HL-60 (cell line): ENCODE data around the gene GJB5.

Experiments used
- POLR2AphosphoS5 ChIP-seq: IDR thresholded peaks from 2 replicates; pipeline ENCODE4 v1.6.1; 2012; ENCODE audit warnings: low read depth
- TF ChIP-seq, protein P1 (sequence below): IDR thresholded peaks from one replicate; pipeline ENCODE4 v1.5.1; 2011; ENCODE audit warnings: low read length, control low read depth, inconsistent platforms; ENCODE audit not compliant: insufficient read depth

GRCh38 chr1:34743775-34744174 lies 11.1 kb upstream of the GJB5 start:
- TF ChIP-seq POLR2AphosphoS5: no peak
- TF ChIP-seq, protein P1, sequence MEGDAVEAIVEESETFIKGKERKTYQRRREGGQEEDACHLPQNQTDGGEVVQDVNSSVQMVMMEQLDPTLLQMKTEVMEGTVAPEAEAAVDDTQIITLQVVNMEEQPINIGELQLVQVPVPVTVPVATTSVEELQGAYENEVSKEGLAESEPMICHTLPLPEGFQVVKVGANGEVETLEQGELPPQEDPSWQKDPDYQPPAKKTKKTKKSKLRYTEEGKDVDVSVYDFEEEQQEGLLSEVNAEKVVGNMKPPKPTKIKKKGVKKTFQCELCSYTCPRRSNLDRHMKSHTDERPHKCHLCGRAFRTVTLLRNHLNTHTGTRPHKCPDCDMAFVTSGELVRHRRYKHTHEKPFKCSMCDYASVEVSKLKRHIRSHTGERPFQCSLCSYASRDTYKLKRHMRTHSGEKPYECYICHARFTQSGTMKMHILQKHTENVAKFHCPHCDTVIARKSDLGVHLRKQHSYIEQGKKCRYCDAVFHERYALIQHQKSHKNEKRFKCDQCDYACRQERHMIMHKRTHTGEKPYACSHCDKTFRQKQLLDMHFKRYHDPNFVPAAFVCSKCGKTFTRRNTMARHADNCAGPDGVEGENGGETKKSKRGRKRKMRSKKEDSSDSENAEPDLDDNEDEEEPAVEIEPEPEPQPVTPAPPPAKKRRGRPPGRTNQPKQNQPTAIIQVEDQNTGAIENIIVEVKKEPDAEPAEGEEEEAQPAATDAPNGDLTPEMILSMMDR: no peak
